GM12873 (cell line): ENCODE measurements around the gene HIP1R.

Experiments
- CTCF ChIP-seq: IDR thresholded peaks from 2 replicates; pipeline ENCODE4 v1.5.1; 2012; ENCODE audit warnings: low read depth, mild to moderate bottlenecking, moderate library complexity, low read length, control low read depth; ENCODE audit not compliant: insufficient read depth; ENCODE audit errors: missing control alignments

Gene HIP1R

GRCh38 chr12:122889761-122890520 lies 54.7 kb downstream of the HIP1R start:
- no peak for TF ChIP-seq CTCF

- no peak for TF ChIP-seq CTCF
Observed at GRCh38 chr12:122891661-122892525, 56.6 kb downstream of the HIP1R start.

- TF ChIP-seq CTCF = no peak
Observed at GRCh38 chr12:122893208-122894153, 58.2 kb downstream of the HIP1R start.

GRCh38 chr12:122894193-122895121 lies 59.2 kb downstream of the HIP1R start:
- no peak for TF ChIP-seq CTCF

- TF ChIP-seq CTCF = no peak
Observed at GRCh38 chr12:122895320-122895703, 60.1 kb downstream of the HIP1R start.

- no peak for TF ChIP-seq CTCF
Observed at GRCh38 chr12:122895704-122896636, 60.7 kb downstream of the HIP1R start, which contains the start of gene VPS37B. TSS of gene VPS37B (minus strand) at chr12:122896124. CDS start at chr12:122896062, 62 bp downstream.
